ENCODE data around the gene SNRPE. TPM values are rescaled to one million over a fixed set of nuclear protein-coding genes. Genes with fewer than 3 reads are reported as not detected.
"Not testable (repeated sequence)": the region's sequence is repeated elsewhere in the genome, so short reads cannot be mapped to it uniquely, and the experiment has no call there.

The SNRPE gene
- total RNA-seq: 89.2 TPM

GRCh38 chr1:203861379-203862184 lies at the start of gene SNRPE:
Gene SNRPE (plus strand): TSS chr1:203861599. CDS start chr1:203861660, 61 bp downstream.
- Histone ChIP-seq H3K36me3 (ENCODE audit: control insufficient read depth in 3 of 3, insufficient read depth in 3 of 3, low read length in 3 of 3) (peaks cover 15 to 21% (median 19%) of the 10 kb centered on the region in 3 donors), H3K4me1 (ENCODE audit: control insufficient read depth in 3 of 3, insufficient read depth in 3 of 3, low read length in 3 of 3) (peaks cover 11 to 21% (median 14%) of the 10 kb centered on the region in 3 donors), H3K9me3 (ENCODE audit: control insufficient read depth in 3 of 3, low read length in 3 of 3) (no peaks in the 10 kb centered on the region), H3K27ac (ENCODE audit: low read depth, low read length) (peak within 1 kb of the TSS; percentile 34), H3K27me3 (ENCODE audit: control insufficient read depth in 3 of 3, insufficient read depth in 3 of 3, low read length in 3 of 3) (no peaks in the 10 kb centered on the region), H3K4me3 (ENCODE audit: low read length in 3 of 3) (peak within 1 kb of the TSS; percentile 98 to 99 (median 99)), H3K9ac (ENCODE audit: low read depth in 1 of 3, low read length in 3 of 3) (peak within 1 kb of the TSS; percentile 84 to 91 (median 88))

- no peak overlapping the region for H3K4me3 ChIP-seq (ENCODE audit: low read length in 3 of 3)
- no peak overlapping the region for H3K27ac ChIP-seq (ENCODE audit: low read depth, low read length)
- no peaks in the 10 kb centered on the region for H3K27me3 ChIP-seq (ENCODE audit: control insufficient read depth in 3 of 3, insufficient read depth in 3 of 3, low read length in 3 of 3)
- peaks cover 8 to 20% (median 19%) of the 10 kb centered on the region in 3 donors for H3K36me3 ChIP-seq (ENCODE audit: control insufficient read depth in 3 of 3, insufficient read depth in 3 of 3, low read length in 3 of 3)
- no peak overlapping the region for H3K9ac ChIP-seq (ENCODE audit: low read depth in 1 of 3, low read length in 3 of 3)
- H3K4me1 ChIP-seq (ENCODE audit: control insufficient read depth in 3 of 3, insufficient read depth in 3 of 3, low read length in 3 of 3): no peaks in the 10 kb centered on the region
- H3K9me3 ChIP-seq (ENCODE audit: control insufficient read depth in 3 of 3, low read length in 3 of 3): no peaks in the 10 kb centered on the region
Measured at GRCh38 chr1:203813581-203814341, 47.6 kb upstream of the SNRPE start.

- Histone ChIP-seq H3K27me3 (ENCODE audit: control insufficient read depth in 3 of 3, insufficient read depth in 3 of 3, low read length in 3 of 3) (no peaks in the 10 kb centered on the region), H3K27ac (ENCODE audit: low read depth, low read length) (no peak overlapping the region), H3K9ac (ENCODE audit: low read depth in 1 of 3, low read length in 3 of 3) (no peak overlapping the region), H3K9me3 (ENCODE audit: control insufficient read depth in 3 of 3, low read length in 3 of 3) (no peaks in the 10 kb centered on the region), H3K4me3 (ENCODE audit: low read length in 3 of 3) (no peak overlapping the region), H3K36me3 (ENCODE audit: control insufficient read depth in 3 of 3, insufficient read depth in 3 of 3, low read length in 3 of 3) (peaks cover 30 to 55% (median 48%) of the 10 kb centered on the region in 3 donors), H3K4me1 (ENCODE audit: control insufficient read depth in 3 of 3, insufficient read depth in 3 of 3, low read length in 3 of 3) (peaks cover 0 to 6% (median 0%) of the 10 kb centered on the region in 3 donors)
Measured at GRCh38 chr1:203818399-203818798, 43.0 kb upstream of the SNRPE start.

GRCh38 chr1:203823306-203823705 lies 38.1 kb upstream of the SNRPE start:
- no peaks in the 10 kb centered on the region for H3K27me3 ChIP-seq (ENCODE audit: control insufficient read depth in 3 of 3, insufficient read depth in 3 of 3, low read length in 3 of 3)
- H3K9me3 ChIP-seq (ENCODE audit: control insufficient read depth in 3 of 3, low read length in 3 of 3): no peaks in the 10 kb centered on the region
- no peak overlapping the region for H3K9ac ChIP-seq (ENCODE audit: low read depth in 1 of 3, low read length in 3 of 3)
- H3K4me1 ChIP-seq (ENCODE audit: control insufficient read depth in 3 of 3, insufficient read depth in 3 of 3, low read length in 3 of 3): peaks cover 0 to 6% (median 0%) of the 10 kb centered on the region in 3 donors
- H3K4me3 ChIP-seq (ENCODE audit: low read length in 3 of 3): no peak overlapping the region
- H3K27ac ChIP-seq (ENCODE audit: low read depth, low read length): no peak overlapping the region
- peaks cover 27 to 48% (median 40%) of the 10 kb centered on the region in 3 donors for H3K36me3 ChIP-seq (ENCODE audit: control insufficient read depth in 3 of 3, insufficient read depth in 3 of 3, low read length in 3 of 3)

- Histone ChIP-seq H3K27me3 (ENCODE audit: control insufficient read depth in 3 of 3, insufficient read depth in 3 of 3, low read length in 3 of 3) (no peaks in the 10 kb centered on the region), H3K36me3 (ENCODE audit: control insufficient read depth in 3 of 3, insufficient read depth in 3 of 3, low read length in 3 of 3) (peaks cover 20 to 47% (median 31%) of the 10 kb centered on the region in 3 donors), H3K9me3 (ENCODE audit: control insufficient read depth in 3 of 3, low read length in 3 of 3) (no peaks in the 10 kb centered on the region), H3K4me1 (ENCODE audit: control insufficient read depth in 3 of 3, insufficient read depth in 3 of 3, low read length in 3 of 3) (peaks cover 0 to 6% (median 0%) of the 10 kb centered on the region in 3 donors), H3K4me3 (ENCODE audit: low read length in 3 of 3) (no peak overlapping the region), H3K9ac (ENCODE audit: low read depth in 1 of 3, low read length in 3 of 3) (no peak overlapping the region), H3K27ac (ENCODE audit: low read depth, low read length) (no peak overlapping the region)
Measured at GRCh38 chr1:203826175-203826574, 35.2 kb upstream of the SNRPE start.

- no peaks in the 10 kb centered on the region for H3K4me1 ChIP-seq (ENCODE audit: control insufficient read depth in 3 of 3, insufficient read depth in 3 of 3, low read length in 3 of 3)
- no peaks in the 10 kb centered on the region for H3K27me3 ChIP-seq (ENCODE audit: control insufficient read depth in 3 of 3, insufficient read depth in 3 of 3, low read length in 3 of 3)
- H3K4me3 ChIP-seq (ENCODE audit: low read length in 3 of 3): no peak overlapping the region
- peaks cover 25 to 52% (median 30%) of the 10 kb centered on the region in 3 donors for H3K36me3 ChIP-seq (ENCODE audit: control insufficient read depth in 3 of 3, insufficient read depth in 3 of 3, low read length in 3 of 3)
- no peak overlapping the region for H3K9ac ChIP-seq (ENCODE audit: low read depth in 1 of 3, low read length in 3 of 3)
- no peak overlapping the region for H3K27ac ChIP-seq (ENCODE audit: low read depth, low read length)
- H3K9me3 ChIP-seq (ENCODE audit: control insufficient read depth in 3 of 3, low read length in 3 of 3): no peaks in the 10 kb centered on the region
Measured at GRCh38 chr1:203828002-203828401, 33.4 kb upstream of the SNRPE start.

- Histone ChIP-seq H3K9me3 (ENCODE audit: control insufficient read depth in 3 of 3, low read length in 3 of 3) (no peaks in the 10 kb centered on the region), H3K4me1 (ENCODE audit: control insufficient read depth in 3 of 3, insufficient read depth in 3 of 3, low read length in 3 of 3) (no peaks in the 10 kb centered on the region), H3K4me3 (ENCODE audit: low read length in 3 of 3) (no peak overlapping the region), H3K9ac (ENCODE audit: low read depth in 1 of 3, low read length in 3 of 3) (no peak overlapping the region), H3K36me3 (ENCODE audit: control insufficient read depth in 3 of 3, insufficient read depth in 3 of 3, low read length in 3 of 3) (peaks cover 25 to 49% (median 31%) of the 10 kb centered on the region in 3 donors), H3K27ac (ENCODE audit: low read depth, low read length) (no peak overlapping the region), H3K27me3 (ENCODE audit: control insufficient read depth in 3 of 3, insufficient read depth in 3 of 3, low read length in 3 of 3) (no peaks in the 10 kb centered on the region)
Measured at GRCh38 chr1:203828503-203828902, 32.9 kb upstream of the SNRPE start.

GRCh38 chr1:203829247-203829646 lies 32.2 kb upstream of the SNRPE start:
- H3K4me1 ChIP-seq (ENCODE audit: control insufficient read depth in 3 of 3, insufficient read depth in 3 of 3, low read length in 3 of 3); H3K4me3 ChIP-seq (ENCODE audit: low read length in 3 of 3); H3K9ac ChIP-seq (ENCODE audit: low read depth in 1 of 3, low read length in 3 of 3); H3K27me3 ChIP-seq (ENCODE audit: control insufficient read depth in 3 of 3, insufficient read depth in 3 of 3, low read length in 3 of 3); H3K27ac ChIP-seq (ENCODE audit: low read depth, low read length); H3K9me3 ChIP-seq (ENCODE audit: control insufficient read depth in 3 of 3, low read length in 3 of 3): not testable (repeated sequence)
- H3K36me3 ChIP-seq (ENCODE audit: control insufficient read depth in 3 of 3, insufficient read depth in 3 of 3, low read length in 3 of 3): peaks cover 32 to 53% (median 39%) of the 10 kb centered on the region in 3 donors

- H3K27ac ChIP-seq (ENCODE audit: low read depth, low read length): no peak overlapping the region
- no peak overlapping the region for H3K9ac ChIP-seq (ENCODE audit: low read depth in 1 of 3, low read length in 3 of 3)
- H3K27me3 ChIP-seq (ENCODE audit: control insufficient read depth in 3 of 3, insufficient read depth in 3 of 3, low read length in 3 of 3): no peaks in the 10 kb centered on the region
Measured at GRCh38 chr1:203835476-203835875, 25.9 kb upstream of the SNRPE start.

GRCh38 chr1:203839081-203839480 lies 22.3 kb upstream of the SNRPE start:
- no peak overlapping the region for H3K27ac ChIP-seq (ENCODE audit: low read depth, low read length)

More at GRCh38 chr1:203835476-203835875, 25.9 kb upstream of the SNRPE start:
- Histone ChIP-seq H3K4me1 (ENCODE audit: control insufficient read depth in 3 of 3, insufficient read depth in 3 of 3, low read length in 3 of 3) (no peaks in the 10 kb centered on the region), H3K4me3 (ENCODE audit: low read length in 3 of 3) (no peak overlapping the region), H3K9me3 (ENCODE audit: control insufficient read depth in 3 of 3, low read length in 3 of 3) (no peaks in the 10 kb centered on the region), H3K36me3 (ENCODE audit: control insufficient read depth in 3 of 3, insufficient read depth in 3 of 3, low read length in 3 of 3) (peaks cover 49 to 71% (median 62%) of the 10 kb centered on the region in 3 donors)

More at GRCh38 chr1:203839081-203839480, 22.3 kb upstream of the SNRPE start:
- H3K36me3 ChIP-seq (ENCODE audit: control insufficient read depth in 3 of 3, insufficient read depth in 3 of 3, low read length in 3 of 3): peaks cover 32 to 50% (median 42%) of the 10 kb centered on the region in 3 donors
- no peaks in the 10 kb centered on the region for H3K27me3 ChIP-seq (ENCODE audit: control insufficient read depth in 3 of 3, insufficient read depth in 3 of 3, low read length in 3 of 3)
- H3K9ac ChIP-seq (ENCODE audit: low read depth in 1 of 3, low read length in 3 of 3): no peak overlapping the region
- H3K9me3 ChIP-seq (ENCODE audit: control insufficient read depth in 3 of 3, low read length in 3 of 3): no peaks in the 10 kb centered on the region
- H3K4me3 ChIP-seq (ENCODE audit: low read length in 3 of 3): no peak overlapping the region
- no peaks in the 10 kb centered on the region for H3K4me1 ChIP-seq (ENCODE audit: control insufficient read depth in 3 of 3, insufficient read depth in 3 of 3, low read length in 3 of 3)
